Measurements from ENCODE around the gene CAPZA1. TPM values are rescaled to one million over a fixed set of nuclear protein-coding genes. Genes with fewer than 3 reads are reported as not detected.
A peak's percentile ranks its signal among the peaks of the same experiment; 100 is the strongest.

The CAPZA1 gene
- total RNA-seq, 4 donors from 2014 or later: 27.1 to 58.1 (median 35.2) TPM

- Histone ChIP-seq H3K36me3 (no peaks in the 10 kb centered on the region), H3K4me1 (peaks cover 20 to 26% of the 10 kb centered on the region in 2 donors), H3K4me3 (no peak overlapping the region), H3K27ac (peak overlapping the region in 2 of 4 donors; percentile 91 to 92), H3K27me3 (no peaks in the 10 kb centered on the region), H3K9me3 (no peaks in the 10 kb centered on the region)
- in situ Hi-C loops (cut with MboI; ENCODE audit: low sequenced_read_pairs in 4 of 4): loop anchor here (10.0 to 25.0 kb wide), 4 partner anchors 325 to 675 kb away; partner anchors contain the start of genes CTTNBP2NL (in 2 of the 4), LRIG2 (in 1 of the 4) and MAGI3 (in 1 of the 4)
- DNase-seq: no peak
- intact Hi-C loops (cut with DNase I; ENCODE audit: low total_unique reads): no loop called here
- no peak for ATAC-seq
- TF ChIP-seq POLR2A (IDR thresholded peaks at IDR 0.05): no peak
- TF ChIP-seq, protein P1, sequence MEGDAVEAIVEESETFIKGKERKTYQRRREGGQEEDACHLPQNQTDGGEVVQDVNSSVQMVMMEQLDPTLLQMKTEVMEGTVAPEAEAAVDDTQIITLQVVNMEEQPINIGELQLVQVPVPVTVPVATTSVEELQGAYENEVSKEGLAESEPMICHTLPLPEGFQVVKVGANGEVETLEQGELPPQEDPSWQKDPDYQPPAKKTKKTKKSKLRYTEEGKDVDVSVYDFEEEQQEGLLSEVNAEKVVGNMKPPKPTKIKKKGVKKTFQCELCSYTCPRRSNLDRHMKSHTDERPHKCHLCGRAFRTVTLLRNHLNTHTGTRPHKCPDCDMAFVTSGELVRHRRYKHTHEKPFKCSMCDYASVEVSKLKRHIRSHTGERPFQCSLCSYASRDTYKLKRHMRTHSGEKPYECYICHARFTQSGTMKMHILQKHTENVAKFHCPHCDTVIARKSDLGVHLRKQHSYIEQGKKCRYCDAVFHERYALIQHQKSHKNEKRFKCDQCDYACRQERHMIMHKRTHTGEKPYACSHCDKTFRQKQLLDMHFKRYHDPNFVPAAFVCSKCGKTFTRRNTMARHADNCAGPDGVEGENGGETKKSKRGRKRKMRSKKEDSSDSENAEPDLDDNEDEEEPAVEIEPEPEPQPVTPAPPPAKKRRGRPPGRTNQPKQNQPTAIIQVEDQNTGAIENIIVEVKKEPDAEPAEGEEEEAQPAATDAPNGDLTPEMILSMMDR (IDR thresholded peaks at IDR 0.05 in 4 of 5, conservative IDR thresholded peaks at IDR 0.05 in 1 of 5): no peak
Measured at GRCh38 chr1:112712191-112712590, 92.6 kb downstream of the CAPZA1 start.

GRCh38 chr1:112712701-112713128 is 93.1 kb downstream of the CAPZA1 start:
- Histone ChIP-seq H3K36me3 (no peaks in the 10 kb centered on the region), H3K4me1 (peaks cover 20 to 22% of the 10 kb centered on the region in 2 donors), H3K27ac (peak overlapping the region; percentile 15 to 92 (median 88)), H3K4me3 (no peak overlapping the region), H3K9me3 (no peaks in the 10 kb centered on the region), H3K27me3 (no peaks in the 10 kb centered on the region)
- DNase-seq (no peak), ATAC-seq (no peak)
- TF ChIP-seq POLR2A (IDR thresholded peaks at IDR 0.05): no peak
- TF ChIP-seq, protein P1 (IDR thresholded peaks at IDR 0.05 in 4 of 5, conservative IDR thresholded peaks at IDR 0.05 in 1 of 5): no peak
- in situ Hi-C loops (cut with MboI; ENCODE audit: low sequenced_read_pairs in 4 of 4) (loop anchor here (10.0 to 25.0 kb wide), 4 partner anchors 325 to 675 kb away; partner anchors contain the start of genes CTTNBP2NL (in 2 of the 4), LRIG2 (in 1 of the 4) and MAGI3 (in 1 of the 4)), intact Hi-C loops (cut with DNase I; ENCODE audit: low total_unique reads) (no loop called here)

DNA sequence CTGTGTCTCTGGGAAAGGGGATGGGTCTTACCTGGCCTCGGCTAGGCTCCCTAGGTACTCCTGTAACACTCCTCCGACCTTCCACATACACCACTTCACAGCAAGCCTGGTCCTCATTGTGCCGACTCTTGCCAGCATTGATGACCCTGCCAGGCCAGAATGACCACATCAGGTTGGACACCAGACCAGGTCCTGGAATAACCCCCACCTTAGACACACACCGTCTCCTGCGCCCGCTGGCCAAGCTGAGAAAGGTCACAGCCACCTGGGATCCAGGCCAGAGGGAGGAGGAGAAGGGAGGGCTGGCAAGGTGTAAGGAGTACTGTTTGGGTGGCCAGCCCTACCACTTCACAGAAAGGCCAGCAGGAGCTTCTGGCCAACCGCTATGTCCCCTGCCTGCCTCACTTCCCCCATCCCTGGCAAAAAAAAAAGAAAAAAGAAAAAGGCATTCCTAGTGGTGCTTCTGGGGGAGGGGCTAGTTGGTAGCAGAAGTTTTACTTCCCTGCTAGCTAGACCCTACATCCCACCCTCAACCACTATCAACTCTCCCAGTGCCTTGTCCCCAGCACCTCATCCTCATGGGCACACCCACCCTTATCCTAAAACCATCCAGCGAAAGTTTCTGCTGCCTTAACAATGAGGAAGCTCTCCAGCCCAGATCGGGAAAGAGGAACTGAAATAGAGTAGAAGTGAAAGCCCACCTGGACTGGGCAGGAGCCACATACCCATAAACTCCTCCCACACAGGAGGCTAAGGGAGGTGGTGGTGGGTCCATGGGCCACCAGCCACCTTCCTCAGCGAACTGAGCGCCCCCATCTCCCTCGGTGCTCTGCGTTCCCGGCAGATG is 94.1 kb downstream of the CAPZA1 start:
- peak overlapping the region; percentile 75 to 96 (median 82) for H3K4me3 ChIP-seq
- ATAC-seq: peak in 1 of 2 donors; percentile 38
- TF ChIP-seq POLR2A (IDR thresholded peaks at IDR 0.05): peak in 1 of 2 donors; percentile 17
- TF ChIP-seq, protein P1 (IDR thresholded peaks at IDR 0.05 in 4 of 5, conservative IDR thresholded peaks at IDR 0.05 in 1 of 5): peak in 2 of 5 experiments; percentile 8 to 11
- peak in 1 of 2 donors; percentile 88 for DNase-seq
- H3K27me3 ChIP-seq: no peaks in the 10 kb centered on the region
- H3K36me3 ChIP-seq: no peaks in the 10 kb centered on the region
- peaks cover 20 to 22% of the 10 kb centered on the region in 2 donors for H3K4me1 ChIP-seq
- in situ Hi-C loops (cut with MboI; ENCODE audit: low sequenced_read_pairs in 4 of 4): loop anchor here (10.0 to 25.0 kb wide), 4 partner anchors 326 to 674 kb away; partner anchors contain the start of genes CTTNBP2NL (in 2 of the 4), LRIG2 (in 1 of the 4) and MAGI3 (in 1 of the 4)
- peak overlapping the region; percentile 84 to 93 (median 92) for H3K27ac ChIP-seq
- intact Hi-C loops (cut with DNase I; ENCODE audit: low total_unique reads): loop anchor here (2.0 kb wide), 2 partner anchors 95 to 359 kb away; partner anchors contain the start of genes CAPZA1, LRIG2 and ST7L
- H3K9me3 ChIP-seq: no peaks in the 10 kb centered on the region

GRCh38 chr1:112714313-112715263 is 95.0 kb downstream of the CAPZA1 start:
- peak in 1 of 2 donors; percentile 71 for DNase-seq

More at GRCh38 chr1:112714313-112715263, 95.0 kb downstream of the CAPZA1 start:
- peaks cover 0 to 6% (median 0%) of the 10 kb centered on the region in 3 donors for H3K27me3 ChIP-seq
- H3K27ac ChIP-seq: peak overlapping the region; percentile 84 to 93 (median 92)
- H3K9me3 ChIP-seq: no peaks in the 10 kb centered on the region
- peak; percentile 28 to 35 for ATAC-seq
- H3K36me3 ChIP-seq: no peaks in the 10 kb centered on the region
- intact Hi-C loops (cut with DNase I; ENCODE audit: low total_unique reads): loop anchor here (1.0 to 5.0 kb wide), 4 partner anchors 96 to 358 kb away; partner anchors contain the start of genes CAPZA1, LRIG2 and ST7L
- TF ChIP-seq, protein P1 (IDR thresholded peaks at IDR 0.05 in 4 of 5, conservative IDR thresholded peaks at IDR 0.05 in 1 of 5): peak in 1 of 5 experiments; percentile 10
- TF ChIP-seq POLR2A (IDR thresholded peaks at IDR 0.05): peak; percentile 58 to 83
- peaks cover 20 to 22% of the 10 kb centered on the region in 2 donors for H3K4me1 ChIP-seq
- in situ Hi-C loops (cut with MboI; ENCODE audit: low sequenced_read_pairs in 4 of 4): loop anchor here (5.0 to 25.0 kb wide), 7 partner anchors 88 to 673 kb away; partner anchors contain the start of genes CTTNBP2NL (in 2 of the 4), LRIG2 (in 1 of the 4) and MAGI3 (in 1 of the 4)
- peak overlapping the region; percentile 75 to 96 (median 82) for H3K4me3 ChIP-seq

All from gastrocnemius medialis (tissue), 4 donors.